HG03354 (cell line): ENCODE results near the gene CIBAR2.

Experiments
- ATAC-seq: cut with Tn5 transposase; IDR thresholded peaks from one replicate; pipeline ENCODE4 v1.9.1; 2021; ENCODE audit warnings: mild to moderate bottlenecking; ENCODE audit not compliant: unreplicated experiment, poor library complexity, severe bottlenecking

The CIBAR2 gene

DNA sequence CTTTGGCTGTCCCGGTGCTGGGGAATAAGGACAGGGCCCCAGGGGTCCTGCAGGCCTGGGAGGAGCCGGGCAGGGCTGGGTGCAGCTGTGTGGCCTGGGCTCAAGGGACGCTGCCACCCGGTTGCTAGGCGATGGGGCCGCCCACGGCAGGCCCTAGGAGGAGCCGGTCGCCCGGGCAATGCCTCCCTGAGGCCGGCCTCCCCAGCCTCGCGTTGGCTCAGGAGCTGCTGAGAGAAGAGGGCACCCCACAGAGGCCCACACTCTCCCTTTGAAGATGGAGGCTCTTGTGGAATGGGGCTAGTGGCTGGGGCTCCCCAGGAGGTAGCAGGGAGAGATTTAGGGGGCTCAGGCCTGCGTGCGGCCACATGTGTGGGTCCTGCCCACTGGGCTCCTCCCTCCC lies at the start of gene CIBAR2:
CIBAR2 (minus strand) TSS at position 109 of the 400 bp plus-strand sequence. CDS start 120 bp downstream, outside the sequence.
- ATAC-seq, result no peak

DNA sequence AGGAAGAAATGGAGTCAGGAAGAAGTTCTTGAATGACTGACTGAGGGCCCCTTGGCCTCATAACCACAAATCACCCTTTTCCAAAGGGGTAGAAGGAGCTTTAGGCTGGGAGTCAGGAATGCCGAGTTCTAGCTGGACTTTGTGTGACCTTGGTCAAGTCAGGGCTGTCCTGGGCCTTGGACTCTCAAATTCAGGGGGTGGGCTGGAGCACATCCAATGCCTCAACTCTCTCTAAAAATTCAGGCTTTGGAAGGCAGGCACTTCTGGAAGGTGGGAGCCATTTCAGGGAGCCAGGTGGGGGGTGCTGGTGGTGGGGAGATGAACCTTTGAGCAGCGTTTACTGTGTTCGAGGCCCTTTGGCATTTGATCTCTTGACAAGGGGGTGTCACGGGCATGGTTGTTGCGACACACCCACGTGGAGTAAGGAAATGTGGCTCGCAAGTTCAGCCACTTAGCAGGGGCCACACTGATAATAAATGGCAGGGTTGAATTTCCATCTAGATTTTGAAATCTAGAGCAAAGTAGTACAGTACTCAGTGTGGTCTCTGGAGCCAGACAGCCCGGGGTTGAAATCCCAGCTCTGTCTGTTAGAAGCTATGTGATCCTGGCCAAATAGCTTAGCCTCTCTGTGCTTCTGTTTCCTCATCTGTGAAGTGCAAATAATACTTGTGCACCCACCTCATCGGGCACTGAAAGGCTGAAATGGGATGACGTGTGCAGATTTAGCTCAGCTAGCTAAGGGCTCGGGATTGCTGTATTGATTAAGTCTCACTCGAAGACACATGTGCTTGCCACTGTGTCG lies 47.1 kb upstream of the CIBAR2 start:
- ATAC-seq, result no peak

DNA sequence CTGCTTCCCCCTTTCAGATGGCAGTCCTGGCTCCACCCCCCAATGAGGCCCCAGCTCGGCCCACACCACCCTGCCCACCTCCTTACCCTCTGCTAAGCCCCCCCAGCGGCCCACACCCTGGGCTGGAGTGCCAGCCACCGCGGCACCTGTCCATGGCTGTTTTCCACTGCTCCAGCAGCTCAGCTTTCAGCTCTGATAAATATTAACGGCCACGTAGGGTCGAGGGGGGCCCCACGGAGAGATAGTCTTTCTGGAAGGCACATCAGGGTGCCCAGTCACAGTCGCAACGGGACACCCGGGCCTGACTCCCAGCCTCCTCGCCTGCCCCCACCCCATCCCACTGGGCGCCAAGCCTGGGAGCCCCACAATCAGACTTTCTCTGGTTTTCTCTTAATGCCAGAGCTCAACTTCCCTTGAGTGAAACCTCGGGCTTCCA lies 46.5 kb upstream of the CIBAR2 start:
- ATAC-seq, result no peak

DNA sequence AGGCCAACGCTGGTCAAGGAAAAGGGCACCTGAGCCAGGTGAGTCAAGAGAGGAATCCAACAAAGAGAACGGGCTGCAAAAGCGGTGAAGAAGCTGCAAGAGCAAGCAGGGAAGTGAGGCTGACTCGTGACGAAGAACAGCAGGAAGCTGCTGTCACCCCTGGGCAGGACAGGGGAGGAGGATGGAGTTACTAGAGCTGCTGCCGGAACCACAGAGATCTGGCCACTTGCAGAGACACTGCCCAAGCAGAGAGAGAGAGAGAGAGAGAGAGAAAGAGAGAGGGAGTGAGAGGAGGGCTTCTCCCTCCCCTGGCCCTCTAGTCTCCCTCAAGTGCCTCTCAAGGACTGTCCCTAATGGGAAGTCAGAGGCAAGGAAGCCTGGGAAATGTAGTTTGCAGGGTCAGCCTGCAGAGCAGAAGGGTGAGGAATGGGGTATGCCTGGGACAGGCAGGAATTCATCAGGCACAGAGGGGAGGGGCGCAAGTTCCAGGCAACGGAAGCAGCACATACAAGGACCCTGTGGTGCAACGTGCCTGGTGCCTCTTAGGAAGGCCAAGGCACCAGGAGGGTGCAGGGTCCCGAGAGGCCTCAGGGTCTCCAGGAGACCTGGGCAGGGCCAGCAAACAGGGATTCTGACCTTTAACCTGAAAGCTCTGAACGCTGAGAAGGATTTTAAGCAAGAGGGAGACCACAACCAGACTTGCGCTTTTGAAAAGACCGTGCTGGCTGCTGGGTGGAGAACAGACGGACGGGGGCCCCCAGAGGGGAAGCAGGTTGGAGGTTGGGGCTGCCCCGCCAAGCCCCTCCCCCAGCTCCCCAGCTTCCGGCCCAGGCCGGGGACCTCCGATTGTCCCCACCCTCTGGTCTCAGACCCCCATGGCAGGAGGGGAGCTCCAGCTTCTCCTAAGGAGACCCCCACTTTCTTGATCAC lies 45.8 kb upstream of the CIBAR2 start:
- ATAC-seq, result no peak

DNA sequence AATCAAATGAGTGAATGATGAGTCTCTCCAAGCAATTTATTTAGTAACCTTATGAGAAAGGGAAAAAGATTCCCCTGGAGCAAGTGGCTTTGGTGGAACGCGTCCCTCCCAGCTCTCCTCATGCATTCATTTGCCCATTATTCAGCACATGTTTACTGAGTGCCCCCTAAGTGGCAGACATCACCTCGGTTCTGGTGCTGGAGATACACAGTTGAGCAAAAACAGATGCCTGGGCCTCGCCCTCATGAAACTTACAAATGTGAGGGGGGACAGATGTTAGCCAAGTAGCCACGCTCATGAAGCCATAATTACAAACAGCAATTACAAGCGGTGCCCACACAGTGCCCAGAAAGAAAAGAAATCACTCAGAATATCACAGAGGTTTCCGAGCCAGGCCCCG lies 45.1 kb upstream of the CIBAR2 start:
- no peak for ATAC-seq

DNA sequence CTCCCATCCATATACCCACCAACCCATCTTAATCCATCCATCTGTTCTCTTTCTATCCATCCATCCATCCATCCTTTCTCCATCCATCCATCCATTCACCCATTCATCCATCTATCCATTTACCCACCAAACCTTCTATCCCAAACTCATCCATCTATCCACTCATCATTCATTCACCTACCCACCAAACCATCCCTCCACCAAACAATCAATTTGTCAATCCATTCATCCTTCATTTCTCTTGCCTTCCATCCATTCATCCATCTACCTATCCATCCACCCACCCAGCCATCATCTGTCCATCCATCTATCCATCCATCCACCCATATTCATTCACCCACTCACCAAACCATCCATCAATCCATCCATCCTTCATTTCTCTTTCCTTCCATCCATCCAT lies 44.6 kb upstream of the CIBAR2 start:
- no peak for ATAC-seq

DNA sequence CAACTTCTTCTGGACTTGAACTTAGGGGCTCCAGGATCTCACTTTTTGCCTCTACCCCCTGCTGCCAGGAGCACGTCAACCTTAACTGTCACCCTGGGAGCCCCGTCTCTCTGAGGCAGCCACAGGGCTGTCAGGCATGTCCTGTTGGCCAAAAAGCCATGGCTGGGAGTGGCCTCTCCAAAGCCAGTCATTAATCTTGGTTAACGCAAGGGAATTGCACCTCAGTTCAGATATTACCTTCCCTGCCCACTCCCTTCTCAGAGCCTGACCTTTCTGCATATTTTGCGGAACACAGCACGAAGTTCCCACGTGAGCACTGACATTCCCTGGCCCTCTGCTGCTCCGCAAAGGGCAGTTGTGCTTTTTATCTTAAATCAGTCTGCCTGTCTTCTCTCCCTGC lies 44.2 kb upstream of the CIBAR2 start:
- ATAC-seq, result no peak

DNA sequence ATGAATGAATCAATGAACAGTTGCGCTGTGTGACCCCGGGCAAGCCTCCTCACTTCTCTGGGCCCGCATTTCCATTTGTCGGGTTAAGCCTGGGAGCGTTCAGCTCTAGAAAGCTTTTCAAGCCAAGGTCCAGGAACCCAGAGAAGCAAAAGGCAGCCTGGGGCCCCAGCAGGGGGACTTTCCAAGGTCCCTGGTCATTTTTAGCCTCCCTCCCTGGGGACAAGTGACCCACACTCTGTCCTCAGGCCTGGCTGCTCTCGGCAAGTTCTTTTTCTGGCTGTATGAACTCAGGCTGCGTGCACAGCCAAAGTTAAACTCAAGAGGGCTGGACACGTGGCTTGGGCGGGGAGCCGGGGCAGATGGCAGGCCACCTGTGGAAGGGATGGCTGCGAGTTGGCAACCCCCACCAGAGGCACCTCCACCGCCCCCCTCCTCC lies 41.4 kb upstream of the CIBAR2 start:
- no peak for ATAC-seq

DNA sequence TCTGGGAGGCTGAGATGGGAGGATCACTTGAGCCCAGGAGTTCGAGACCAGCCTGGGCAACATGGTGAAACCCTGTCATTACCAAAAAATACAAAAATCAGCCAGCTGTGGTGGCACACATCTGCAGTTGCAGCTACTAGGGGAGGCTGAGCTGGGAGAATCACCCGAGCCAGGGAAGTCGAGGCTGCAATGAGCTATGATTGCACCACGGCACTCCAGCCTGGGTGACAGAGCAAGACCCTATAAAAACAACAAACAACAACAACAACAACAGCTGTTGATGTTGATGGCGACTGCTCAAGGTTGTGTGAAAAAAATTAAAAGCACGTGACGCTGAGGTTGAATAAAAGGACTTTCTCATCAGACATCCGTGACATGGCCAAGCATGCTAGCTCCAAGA lies 40.8 kb upstream of the CIBAR2 start:
- ATAC-seq, result no peak

DNA sequence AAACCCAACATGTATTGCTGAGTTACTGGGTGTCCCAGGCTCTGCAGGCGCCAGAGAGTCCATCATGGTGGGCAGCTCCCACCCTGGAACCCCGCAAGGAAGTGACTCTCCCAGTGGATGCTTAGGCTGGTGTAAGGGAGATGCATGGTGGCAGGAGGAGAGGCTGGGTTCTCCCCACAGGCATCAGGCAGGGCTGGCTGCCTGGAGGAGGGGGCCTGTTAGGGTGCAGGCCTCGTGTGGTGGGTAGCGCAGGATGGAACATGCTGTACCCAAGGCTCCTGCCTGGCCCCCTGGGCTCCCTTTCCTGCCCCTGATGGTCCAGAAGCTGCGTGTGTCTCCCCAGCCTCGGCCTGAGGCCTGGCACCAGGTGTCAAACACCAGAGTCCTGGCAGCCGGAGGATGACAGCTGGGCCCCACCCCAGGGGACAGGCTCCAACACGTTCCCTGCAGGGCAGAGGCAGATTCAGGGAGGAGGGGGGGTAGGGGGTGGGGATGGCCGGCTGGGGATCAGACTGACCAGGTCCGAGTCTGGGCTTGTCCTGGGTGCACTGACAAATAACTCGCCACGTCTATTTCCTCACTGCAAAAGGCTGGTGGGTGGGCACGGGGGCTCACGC lies 40.2 kb upstream of the CIBAR2 start:
- no peak for ATAC-seq

DNA sequence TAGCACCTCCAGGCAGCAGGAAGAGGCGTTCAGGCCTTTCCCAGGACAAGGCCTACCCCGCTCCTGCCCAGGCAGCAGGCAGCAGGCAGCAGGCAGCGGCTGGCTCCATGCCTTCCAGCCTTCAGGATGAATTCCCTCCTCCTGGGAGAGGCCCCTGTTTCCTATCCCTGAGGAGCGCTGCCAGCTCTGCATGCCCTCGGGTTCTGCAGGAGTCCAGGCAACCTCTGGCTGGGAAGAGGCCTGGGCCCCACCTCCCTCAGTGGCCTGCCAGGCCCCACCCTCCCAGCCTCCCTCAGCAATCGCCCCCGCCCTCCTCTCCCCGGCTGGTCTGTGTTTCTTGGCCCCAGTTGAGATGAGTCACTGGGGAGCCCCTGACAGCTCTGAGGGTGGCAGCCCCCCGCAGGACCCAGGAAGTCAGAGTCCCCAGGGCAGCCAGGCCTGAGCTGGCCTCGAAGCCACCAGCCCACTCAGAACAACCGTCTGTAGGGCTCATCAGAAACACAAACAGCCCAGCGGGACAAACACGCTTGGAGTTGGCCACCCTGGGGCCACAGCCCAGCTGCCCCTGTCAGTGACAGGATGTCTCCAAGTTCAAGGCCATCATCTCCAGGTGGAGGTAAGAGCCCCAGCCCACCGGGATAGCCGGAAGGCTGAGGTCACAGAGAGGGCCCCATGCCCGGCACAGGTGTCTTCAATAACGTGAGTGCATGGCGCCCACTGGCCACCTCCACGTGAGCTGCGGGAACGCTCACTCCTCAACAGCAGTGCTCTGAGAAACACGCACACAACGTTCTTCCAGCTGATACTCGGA lies 39.5 kb upstream of the CIBAR2 start:
- no peak for ATAC-seq

DNA sequence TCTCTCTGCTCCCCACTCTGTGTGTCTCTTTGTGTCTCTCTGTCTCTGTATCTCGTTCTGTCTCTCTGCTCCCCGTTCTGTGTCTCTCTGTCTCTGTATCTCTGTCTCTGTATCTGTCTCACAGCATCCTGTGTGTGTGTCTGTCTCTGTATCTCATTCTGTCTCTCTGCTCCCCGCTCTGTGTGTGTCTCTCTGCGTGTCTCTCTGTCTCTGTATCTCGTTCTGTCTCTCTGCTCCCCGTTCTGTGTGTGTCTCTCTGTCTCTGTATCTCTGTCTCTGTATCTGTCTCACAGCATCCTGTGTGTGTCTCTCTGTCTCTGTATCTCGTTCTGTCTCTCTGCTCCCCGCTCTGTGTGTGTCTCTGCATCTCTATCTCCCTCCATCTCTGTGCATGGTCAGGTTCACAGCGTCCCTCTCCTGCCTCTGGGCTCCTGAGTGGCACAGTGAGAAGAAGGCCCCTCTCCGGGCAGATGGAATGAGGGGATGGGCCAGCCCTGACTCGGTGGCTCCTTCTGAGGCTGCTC lies 38.9 kb upstream of the CIBAR2 start:
- ATAC-seq, result no peak

DNA sequence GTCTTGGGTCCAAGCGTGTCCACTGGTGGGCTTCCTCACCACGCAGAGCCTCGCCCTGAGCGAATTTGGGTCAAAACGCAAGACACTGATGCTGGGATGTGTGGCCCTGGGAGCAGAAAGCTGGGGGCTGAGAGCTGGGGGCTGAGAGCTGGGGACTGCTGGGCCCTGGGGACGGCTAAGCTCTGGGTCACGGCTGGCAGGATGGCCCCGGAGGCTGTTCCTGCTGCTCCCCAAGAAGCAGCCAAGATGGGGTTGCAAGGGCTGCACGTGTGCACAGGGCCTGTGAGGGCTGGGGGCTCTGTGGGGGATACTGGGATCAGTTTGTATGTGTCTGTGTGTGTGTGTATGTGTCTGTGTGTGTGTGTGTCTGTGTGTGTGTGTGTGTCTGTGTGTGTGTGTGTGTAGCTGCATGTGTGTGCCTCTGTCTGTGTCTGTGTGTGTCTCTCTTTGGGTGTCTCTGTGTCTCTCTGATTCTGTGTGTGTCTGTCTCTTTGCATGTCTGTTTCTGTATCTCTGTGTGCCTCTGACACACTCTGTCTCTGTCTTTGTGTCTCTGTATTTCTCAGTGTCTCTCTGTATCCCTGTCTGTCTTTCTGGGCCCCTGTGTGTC lies 38.2 kb upstream of the CIBAR2 start:
- ATAC-seq, result no peak

DNA sequence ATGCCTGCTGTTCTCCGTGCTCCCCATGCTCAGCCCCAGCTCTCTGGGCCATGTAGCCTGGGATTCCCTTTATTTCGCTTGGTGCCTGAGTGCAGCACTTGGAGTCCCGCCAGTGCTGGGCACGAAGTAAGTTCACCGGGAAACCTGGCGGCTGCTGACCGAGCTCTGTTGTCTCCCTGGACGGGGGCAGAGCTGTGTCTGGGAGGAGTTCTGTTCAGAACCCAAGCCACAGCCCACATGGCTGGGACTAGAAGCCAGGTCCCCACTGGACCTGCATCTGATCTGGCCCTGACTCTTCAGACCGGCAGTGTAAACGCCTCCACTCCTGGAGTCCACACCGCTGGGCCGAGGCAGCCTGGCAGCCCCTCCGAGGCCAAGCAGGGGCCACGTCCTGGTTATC lies 37.5 kb upstream of the CIBAR2 start:
- no peak for ATAC-seq

DNA sequence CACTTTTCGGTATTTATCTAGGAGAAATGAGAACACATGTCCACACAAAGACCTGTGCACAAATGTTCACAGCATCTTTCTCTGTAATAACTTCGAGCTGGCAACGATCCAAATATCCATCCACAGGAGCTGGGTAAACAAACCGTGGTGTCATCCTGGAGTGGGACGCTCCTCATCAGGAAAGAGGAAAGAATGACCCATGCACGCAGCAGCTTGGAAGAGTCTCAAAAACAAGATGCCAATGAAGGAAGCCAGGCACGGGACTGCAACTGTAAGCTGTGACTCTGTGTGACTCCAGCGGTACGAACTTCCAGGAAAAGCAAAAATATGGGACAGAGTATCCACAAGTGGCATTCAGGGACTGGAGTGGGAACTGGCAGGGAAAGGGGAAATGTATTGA lies 36.7 kb upstream of the CIBAR2 start:
- ATAC-seq, result no peak

DNA sequence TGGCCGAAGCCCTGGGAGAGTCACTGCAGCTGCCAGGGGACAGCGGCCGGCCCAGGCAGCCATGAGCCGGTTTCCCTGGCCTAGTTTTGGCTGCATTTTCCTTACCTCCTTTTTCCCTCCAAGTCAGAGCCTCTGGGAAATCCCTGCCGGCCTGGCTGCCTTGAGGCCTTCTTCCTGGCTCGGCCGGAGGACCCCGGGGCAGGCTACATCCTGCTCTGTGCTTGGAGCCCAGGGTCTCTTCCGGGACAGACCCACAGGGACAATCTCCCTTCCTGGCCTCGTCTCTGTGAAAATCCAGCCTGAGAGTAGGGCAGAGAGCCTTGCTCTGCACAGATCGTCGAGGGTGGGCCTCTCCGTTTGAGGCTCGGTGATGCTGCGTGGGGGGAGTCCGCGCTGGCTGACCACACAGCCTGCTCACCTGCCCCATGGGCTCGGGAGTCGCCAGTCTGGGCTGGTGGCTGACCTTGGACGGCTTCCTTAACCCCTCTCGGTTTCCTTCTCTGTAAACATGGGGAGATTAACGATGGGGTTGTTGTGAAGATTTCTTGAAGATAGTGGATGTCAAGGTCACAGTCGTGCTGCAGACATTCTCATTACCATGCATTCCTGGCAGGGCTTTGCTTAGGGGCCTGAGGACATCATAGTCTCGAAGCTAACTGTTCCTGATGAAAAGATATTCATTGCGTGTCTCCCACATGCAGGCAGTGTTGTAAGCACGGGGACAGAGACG lies 34.8 kb upstream of the CIBAR2 start:
- no peak for ATAC-seq

DNA sequence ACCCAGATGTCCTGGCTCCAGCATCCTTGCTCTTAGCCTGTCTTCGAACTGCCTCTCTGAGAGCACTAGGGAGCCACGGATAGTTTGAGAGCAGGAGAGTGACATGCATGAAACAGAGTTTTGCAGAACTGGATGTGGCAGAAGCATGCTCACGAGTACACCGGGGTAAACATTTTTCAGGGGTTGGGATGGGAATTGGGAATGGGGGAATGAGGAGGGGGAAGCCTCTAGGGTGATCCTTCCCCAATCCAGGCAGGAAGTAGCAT lies 34.2 kb upstream of the CIBAR2 start:
- ATAC-seq, result no peak

DNA sequence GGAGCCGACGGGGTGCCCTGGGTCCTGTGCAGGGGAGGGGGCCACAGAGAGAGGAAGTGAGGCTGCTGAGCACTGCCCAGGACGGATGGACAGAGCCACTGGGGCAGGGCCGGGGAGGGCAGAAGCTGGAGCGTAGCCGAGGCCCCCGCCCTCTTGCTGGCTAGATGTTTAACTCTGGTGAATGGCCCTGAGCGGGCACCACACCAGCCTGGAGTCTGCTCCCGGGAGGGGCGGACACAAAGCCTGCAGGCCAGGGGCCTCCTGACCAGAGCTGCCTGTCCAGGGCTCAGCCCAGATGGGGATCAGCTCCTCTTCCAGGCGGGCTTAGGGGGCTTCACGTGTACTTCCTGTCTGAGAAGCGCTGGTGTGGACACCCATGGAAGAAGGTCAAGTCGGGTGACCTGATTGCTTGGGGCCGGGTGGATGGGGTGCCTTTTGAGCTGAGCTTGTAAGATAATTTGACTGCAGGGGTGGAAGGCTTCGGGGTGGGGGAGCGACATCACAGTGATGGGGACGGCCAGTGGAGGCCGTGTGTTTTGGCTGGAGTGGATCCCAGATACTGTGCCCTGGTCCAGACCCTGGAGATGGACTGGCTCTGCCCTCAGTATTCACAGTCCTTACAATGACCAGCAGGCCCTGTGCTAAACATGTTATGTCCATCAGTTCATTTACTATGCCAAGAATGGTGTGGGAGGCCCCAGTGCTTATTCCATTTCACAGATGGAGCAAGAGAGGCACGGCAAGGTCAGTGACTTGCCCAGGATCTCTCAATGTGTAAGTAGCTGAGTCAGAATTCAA lies 33.7 kb upstream of the CIBAR2 start:
- no peak for ATAC-seq
